ENCODE measurements around the gene ANGPT4.
A peak's percentile ranks its signal among the peaks of the same experiment; 100 is the strongest.
"Not testable (repeated sequence)": the region's sequence is repeated elsewhere in the genome, so short reads cannot be mapped to it uniquely, and the experiment has no call there.

The ANGPT4 gene

DNA sequence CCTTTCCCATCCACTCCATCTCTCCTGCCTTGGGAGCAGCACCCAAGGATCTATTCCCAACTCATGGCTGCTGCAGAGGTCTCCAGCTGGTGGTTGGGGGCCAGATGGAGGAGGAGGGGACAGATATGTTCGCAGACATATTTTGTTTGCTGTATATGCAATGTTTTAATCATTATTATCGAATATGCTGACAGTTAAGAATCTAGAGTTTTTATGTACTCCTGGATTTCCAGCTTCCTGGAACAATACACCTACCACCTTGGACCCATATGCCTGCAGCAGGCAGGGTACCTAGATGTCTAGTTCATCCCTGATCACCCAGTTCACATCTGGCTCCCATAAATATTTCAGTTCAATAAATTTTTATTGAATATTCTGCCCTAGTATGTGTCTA is 73.6 kb downstream of the ANGPT4 start:
- DNase-seq (ENCODE audit: low spot score), result no peak

DNA sequence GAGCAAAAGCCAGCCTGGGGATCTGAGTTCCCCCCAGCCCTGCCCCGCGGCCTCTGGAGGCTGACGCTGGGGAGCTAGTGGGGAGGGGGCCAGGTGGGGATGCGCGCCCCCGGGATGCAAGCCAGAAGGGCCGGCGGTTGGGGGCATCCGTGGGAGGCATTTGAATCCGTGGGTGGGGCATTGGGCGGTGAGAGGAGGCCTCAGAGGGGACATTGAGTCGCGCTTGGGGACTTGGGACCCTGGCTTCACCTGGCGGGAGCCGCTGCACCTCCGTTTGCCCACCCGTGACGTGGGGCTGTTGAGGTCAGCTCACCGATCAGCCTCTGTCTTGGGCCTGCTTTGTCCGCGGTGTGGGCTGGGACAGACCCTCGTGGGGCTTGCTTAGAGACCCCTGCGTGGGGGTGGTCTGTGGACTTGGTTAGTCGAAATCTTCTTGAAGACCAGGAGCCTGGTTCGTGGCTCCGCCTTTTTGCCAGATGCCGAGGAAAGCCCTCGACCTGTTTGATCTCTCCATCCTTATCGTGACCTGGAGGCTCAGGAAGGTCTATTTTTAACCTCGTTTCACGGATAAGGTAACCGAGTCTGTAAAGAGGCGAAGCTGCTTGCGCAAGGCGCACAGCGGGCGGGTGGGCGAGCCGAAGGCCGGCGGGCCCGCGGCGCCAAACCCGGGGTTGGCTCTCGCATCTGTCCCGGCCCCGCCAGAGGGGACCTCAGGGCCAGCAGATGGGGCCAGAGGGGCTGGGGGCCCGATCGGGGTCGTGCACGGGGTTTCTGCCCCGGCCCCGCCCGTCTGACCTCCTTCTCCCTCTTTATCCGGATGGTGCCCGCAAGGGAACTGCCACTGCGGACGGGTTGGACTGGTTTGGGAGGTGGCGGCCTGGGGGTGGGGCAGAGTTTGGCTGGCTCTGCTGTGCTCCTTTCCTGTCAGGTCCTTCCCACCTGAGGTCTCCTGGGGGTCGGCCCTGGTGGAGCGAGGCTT is 74.3 kb downstream of the ANGPT4 start:
- DNase-seq (ENCODE audit: low spot score), result no peak

DNA sequence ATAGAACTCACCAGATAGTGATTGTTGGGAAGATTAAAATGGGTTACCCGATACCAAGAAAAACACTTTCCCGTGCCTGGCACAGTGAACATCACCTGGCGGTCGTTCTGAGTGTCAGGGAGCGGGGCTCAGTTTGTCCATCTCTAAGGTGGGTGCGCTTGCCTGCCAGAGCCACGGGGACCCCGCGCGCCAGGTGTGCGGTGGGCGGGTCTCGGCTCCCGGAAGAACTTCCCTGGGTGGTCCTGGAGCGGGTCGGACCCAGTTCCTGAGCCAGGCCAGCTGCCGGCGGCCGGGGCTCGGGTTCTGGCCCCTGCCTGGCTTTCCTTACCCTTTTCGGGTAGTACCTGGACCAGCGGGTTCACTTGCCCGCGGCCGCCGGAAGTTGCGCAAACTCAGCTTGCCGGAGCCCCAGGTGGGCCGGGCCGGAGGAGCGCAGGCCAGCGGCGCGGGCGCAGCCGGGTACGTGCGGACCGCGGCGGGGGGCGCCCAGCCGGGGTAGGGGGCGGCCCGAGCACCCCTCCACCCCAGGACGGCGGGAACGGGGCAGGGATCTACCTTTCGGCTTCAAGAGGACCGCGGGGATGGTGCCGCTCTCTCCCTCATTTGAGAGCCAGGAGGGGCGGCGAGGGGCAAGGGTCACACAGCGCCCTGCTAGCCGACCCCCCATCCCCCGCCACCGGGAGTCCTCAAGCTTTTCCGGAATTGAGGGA is 75.1 kb downstream of the ANGPT4 start:
- no peak for DNase-seq (ENCODE audit: low spot score)

DNA sequence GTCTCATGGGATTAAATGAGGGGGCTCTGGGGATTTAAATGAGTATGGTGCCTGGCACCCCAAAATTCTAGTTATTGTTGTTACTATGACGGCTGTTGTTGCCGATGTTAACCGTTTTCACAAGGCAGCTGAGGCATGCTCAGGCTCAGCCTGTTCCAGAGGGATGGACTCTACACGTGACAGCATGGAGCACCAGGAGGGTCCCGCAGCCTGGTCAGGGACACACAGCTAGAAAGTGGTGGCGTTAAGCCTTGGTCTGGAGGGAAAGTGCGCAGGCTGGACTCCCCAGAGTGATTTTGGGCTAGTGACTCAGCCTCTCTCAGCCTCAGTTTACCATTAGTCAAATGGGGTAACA is 75.7 kb downstream of the ANGPT4 start:
- no peak for DNase-seq (ENCODE audit: low spot score)

DNA sequence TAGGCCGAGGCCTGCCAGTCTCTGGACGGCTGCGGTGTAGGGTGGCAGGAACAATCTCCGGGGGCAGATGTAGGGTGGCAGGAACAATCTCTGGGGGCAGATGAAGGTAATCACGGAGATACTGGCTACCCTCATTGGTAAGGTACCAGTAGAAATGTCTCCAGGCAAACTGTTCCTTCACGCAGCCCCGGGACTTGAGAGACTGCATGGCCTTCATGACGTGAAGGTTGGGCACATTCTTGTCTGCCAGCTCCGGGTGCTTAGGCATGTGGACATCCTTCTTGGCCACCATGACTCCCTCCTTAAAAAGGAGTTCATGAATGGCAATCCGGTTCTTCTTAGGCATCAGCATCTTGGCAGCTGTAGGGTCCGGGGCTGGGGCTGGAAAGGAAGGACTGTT is 76.5 kb downstream of the ANGPT4 start:
- DNase-seq (ENCODE audit: low spot score), result no peak

DNA sequence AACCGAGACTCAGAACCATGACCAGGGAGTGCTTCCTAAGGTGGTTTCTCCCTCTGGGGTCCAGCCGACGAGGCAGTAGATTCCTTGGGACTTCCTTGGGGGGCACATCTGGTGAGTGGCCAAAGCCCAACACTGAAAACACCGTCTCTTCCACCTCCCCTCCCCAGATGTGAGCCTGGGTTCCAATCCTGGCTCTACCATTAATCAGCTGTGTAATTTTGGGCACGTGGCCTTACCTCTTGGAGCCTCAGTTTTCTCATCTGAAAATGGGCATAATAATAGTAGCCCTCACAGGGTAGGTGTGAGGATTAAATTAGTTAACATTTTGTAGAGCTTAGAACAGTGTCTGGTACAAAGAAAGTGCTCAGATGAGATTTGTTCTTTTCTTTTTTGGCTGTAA is 77.1 kb downstream of the ANGPT4 start:
- no peak for DNase-seq (ENCODE audit: low spot score)

DNA sequence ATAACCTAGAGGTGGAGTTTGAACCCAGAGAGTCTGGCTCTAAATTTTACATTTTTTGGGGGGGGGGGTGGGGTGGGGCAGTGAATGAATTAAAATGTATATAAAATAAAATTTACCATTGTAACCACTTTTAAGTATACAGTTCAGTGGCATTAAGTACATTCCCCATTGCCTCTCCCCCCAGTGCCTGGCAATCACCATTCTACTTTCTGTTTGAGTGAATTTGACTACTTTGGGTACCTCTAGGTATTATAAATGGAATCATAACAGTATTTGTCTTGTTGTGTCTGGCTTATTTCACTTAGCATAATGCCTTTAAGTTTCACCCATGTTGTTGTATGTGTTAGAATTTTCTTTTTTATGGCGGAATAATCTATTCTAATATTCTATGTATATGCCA is 79.9 kb downstream of the ANGPT4 start:
- DNase-seq (ENCODE audit: low spot score), result no peak

DNA sequence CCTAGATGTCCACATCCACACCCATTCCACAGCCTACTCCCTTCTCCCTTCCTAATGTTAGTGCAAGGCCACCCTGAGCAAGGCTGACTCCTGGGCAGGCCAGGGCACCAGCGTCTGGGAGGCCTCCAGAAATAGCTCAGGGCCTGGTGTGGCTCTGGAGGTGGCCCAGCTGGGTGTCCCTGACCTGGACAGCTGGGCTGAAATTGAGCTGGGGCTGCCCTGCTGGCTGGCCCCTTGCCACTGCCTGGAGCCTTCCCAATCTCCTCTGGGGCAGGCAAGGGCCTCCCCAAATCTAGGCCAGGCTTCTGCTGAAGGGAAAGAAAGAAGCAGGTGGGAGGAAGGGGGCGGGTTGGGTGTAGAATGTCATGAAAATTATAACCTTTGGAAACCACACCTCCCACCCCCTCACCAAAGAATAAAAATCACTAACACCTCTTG is 80.5 kb downstream of the ANGPT4 start:
- DNase-seq (ENCODE audit: low spot score), result no peak

DNA sequence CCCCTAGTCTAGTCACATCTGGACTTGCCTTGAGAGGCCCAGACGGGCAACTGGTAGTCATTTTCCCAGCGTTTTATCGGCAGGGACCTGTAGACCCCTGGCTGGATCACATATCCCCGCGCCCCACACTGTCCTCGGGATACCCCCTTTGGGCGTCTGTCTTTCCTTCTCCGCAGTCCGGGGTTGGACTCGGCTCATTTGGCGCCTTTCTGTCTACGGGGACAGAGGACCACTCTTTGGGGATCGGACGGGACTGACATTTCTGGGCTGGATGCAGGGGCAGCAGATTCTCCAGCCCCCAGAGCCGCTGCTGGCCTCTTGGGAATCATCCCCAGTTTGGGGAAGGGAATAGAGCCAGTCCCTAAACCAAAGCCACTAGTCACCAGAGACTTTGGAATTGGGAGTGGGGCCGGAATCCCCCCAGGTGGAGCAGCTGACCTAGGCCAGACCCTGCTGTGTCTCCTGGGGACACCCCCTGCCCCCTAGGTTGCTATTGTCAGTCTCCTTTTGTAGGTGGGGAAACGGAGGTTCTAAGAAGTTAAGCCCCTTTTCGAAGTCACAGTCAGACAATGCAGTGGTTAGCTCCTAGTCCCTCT is 81.9 kb downstream of the ANGPT4 start:
- DNase-seq (ENCODE audit: low spot score), result peak; percentile 24

DNA sequence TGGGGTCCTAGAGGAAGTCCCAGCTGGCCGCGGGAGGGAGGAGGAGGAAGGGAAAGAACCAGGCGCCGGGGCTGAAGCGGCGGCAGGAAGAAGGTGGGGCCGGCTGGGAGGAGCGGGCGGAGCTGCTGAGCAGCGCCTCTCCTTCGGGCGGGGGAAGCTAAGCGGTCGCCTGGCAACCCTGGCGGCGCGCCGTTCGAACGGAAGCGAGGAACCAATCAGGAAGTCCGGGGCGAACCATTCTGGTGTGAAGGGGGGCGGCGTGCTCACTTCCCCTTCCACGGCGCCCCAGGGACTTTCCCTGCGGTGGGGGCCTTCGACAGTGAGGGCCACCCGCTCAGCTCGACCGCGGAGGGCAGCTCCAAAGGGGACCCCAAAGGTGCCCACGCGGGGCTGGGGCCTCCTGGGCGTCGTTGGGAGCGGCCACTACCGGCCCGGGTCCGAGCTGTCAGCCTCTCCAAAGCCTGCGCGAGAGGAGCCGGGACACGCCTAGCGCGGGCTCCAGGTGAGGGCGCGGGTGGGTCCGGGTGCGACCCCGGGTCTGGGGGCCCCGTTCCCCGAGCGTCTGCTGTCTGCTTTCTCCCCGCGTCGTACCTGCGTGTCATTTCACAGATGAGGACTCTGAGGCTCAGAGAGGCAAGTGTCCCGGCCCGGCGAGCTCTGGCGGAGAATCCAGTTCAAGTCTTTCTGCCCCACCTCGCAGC is 82.5 kb downstream of the ANGPT4 start, which contains the start of gene FAM110A:
FAM110A (plus strand) TSS at position 266 of the 701 bp plus-strand sequence. CDS start 11,090 bp downstream, outside the sequence.
- peak; percentile 97 for DNase-seq (ENCODE audit: low spot score)

DNA sequence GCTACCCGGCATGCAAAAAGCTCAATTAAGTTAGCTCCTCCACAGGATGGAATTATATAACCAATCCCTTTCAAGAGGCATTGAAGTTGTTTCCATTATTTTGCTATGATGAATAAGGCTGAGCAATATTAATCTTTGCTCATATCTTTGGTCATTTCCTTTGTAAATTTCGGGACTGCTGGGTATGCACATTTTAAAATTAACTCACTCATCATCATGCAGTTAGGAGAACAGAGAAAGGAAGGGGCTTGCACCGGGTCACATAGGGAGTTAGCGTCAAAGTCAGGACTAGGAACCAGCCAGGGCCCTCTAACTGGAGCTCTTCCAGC is 83.0 kb downstream of the ANGPT4 start:
- DNase-seq (ENCODE audit: low spot score), result no peak

DNA sequence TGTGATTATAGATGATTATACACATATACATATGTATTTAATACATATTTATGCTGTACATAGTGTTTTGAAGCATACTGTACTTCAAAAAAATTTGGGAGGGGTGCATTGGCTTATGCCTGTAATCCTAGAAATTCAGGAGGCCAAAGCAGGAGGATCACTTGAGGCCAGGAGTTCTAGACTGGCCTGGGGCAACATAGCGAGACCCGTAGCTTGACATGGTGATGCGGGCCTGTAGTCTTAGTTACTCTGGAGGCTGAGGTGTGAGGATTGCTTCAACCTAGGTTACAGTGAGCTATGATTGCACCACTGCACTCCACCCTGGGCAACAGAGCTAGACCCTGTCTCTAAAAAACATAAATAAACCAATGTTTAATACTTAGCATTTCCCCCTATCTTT is 84.2 kb downstream of the ANGPT4 start:
- no peak for DNase-seq (ENCODE audit: low spot score)

DNA sequence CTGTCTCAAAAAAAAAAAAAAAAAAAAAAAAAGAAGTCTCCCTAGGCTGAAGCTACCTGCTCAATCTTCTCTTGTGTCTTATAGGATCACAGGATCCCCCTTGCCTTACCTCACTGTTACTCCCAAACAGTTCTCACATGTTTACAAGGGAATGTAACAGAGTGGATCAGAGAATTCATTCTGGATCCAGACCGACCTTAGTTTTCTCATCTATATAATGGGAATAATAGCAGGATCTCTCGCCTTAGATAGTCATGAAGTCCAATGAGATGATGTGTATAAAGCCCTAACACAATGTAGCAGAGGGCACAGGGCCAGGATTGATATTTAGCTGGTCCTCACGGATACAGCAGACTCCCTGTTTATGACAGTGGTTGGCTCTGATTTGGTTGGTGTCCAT is 84.9 kb downstream of the ANGPT4 start:
- DNase-seq (ENCODE audit: low spot score), result no peak

DNA sequence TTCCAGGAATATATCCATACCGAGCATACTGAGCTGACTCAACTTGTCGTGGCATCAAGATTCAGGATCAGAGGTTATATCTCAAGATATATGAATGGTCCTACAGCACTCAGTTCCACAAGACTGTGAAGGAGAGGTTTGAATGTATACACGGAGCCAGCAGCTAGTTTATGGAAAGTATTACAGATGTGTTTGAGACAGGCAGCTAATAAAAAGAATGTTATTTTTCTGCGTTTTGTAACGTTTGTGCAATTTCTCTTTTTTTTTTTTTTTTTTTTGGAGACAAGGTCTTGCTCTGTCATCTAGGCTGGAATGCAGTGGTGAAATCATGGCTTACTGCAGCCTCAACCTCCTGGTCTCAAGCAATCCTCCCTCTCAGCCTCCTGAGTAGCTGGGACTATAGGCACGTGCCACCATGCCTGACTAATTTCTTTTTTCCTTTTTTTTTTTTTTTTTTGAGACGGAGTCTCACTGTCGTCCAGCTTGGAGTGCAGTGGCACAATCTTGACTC is 86.1 kb downstream of the ANGPT4 start:
- DNase-seq (ENCODE audit: low spot score), result no peak

DNA sequence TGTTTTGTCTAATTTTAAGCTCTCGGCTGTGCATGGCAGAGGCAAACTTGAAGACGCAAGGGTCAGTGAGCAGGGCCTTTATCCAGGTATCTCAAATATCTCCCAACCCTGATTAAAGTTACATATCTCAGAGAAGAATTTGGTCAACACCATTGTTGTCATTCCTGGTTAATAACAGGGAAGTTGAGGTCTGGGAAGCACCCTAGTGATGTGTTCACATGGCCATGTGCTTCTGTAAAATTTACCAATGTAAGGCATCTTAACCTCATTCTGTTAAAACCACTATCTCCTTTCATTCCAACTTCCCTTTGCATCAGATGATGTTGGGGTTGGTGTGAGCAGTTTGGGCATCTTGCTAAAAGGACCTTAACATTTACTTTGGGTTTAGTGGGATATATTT is 86.6 kb downstream of the ANGPT4 start:
- no peak for DNase-seq (ENCODE audit: low spot score)

DNA sequence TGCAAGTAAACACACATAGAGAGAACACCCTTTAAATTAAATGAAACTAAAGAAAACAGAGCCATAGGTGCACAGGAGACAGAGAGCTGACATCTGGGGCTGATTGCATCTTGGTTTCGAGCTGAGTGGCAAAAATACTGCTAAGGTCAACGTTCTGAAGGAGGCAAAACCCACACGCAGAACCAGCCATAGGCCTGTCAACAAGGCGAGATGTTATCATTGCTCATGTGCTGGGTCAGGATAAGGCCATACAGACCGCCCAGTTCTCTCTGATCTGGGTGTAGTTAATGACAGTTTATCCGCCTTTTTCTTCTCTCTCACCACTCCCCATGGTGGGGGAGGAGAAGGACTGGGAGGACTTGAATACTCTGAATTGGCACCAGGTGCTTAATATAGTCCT is 87.1 kb downstream of the ANGPT4 start:
- DNase-seq (ENCODE audit: low spot score), result no peak

DNA sequence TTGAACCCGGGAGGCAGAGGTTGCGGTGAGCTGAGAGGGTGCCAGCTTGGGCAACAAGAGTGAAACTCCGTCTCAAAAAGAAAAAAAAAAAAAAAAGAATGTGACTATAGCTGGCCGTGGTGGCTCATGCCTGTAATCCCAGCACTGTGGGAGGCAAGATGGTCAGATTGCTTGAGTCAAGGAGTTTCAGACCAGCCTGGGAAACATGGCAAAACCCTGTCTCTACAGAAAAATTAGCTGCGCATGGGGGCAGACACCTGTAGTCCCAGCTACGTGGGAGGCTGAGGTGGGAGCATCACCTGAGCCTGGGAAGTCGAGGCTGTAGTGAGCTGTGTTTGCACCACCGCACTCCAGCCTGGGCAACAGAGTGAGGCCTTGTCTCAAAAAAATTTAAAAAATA is 88.2 kb downstream of the ANGPT4 start:
- DNase-seq (ENCODE audit: low spot score), result not testable (repeated sequence)

DNA sequence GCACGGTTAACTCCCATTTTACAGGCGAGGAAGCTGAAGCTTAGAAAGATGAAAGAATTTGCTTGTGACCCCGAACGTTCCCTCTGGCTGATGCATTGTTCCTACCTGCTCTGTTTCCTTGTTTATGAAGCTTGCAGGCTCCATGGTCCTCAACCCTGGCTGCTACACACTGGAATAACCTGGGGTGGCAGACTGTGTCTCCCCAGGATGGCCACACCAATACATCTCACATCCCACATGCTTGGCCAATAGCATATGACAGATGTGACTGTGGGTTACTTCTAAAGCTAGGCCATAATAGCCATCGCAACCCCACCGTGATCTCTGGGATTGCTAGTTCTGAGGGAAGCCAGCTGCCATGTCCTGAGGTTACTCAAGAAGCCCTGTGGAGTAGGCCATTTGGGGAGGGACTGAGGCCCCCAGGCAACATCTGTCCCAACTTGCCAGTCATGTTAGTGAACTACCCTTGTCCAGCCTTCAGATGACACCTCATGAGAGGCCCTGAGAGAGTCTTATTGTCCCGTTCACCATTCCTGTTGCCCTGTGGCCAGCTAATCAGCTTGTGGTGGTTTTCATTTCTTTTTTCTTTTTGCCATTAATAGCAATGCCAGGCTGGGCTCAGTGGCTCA is 89.3 kb downstream of the ANGPT4 start:
- DNase-seq (ENCODE audit: low spot score), result no peak

DNA sequence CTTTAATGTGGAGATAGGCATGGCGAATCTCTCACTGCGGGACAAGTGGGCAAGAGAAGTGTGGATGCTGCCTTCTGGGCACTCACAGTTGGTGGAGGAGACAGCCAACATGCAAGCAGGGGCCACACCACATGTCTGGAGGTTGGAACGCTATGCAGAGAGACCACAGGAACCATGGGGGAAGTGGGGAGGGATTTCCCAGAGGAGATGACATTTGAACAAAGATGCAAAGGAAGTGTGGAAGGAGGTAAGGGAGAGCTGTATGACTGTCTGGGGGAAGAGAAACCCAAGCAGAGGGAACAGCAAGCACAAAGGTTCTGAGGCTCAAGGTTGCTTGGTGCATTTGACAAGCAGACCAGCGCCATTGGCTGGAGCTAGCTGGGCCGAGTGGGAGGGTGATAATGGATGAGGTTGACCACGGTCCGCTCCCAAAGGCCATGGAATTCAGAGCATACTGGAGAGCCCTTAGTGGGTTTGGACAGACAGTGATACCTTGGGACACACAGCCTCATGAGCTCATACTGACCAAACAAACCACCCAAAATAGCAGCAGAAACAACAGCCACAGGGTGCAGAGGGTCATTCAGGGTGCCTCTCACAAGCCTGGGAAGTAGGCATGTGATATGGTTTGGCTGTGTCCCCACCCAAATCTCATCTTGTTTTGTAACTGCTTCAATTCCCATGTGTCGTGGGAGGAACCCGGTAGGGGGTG is 90.3 kb downstream of the ANGPT4 start:
- DNase-seq (ENCODE audit: low spot score), result no peak

DNA sequence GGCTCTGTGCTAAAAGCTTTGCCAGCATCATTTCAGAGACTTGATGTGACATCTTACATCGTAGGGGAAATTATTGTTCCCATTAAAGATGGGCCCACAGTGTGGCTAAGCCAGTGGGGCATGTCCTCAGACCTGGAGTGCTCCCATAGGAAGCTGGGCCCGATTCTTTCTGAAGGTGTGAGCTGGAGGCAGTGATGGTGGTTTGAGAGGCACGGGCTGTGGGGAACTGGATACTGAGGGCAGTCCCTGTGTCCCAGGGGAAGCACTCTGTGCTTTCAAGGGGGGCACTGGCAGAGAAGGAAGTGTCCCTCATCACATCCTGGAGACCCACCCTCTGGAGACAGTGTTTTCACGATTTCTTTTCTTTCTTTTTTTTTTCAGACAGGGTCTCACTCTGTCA is 91.2 kb downstream of the ANGPT4 start:
- no peak for DNase-seq (ENCODE audit: low spot score)

DNA sequence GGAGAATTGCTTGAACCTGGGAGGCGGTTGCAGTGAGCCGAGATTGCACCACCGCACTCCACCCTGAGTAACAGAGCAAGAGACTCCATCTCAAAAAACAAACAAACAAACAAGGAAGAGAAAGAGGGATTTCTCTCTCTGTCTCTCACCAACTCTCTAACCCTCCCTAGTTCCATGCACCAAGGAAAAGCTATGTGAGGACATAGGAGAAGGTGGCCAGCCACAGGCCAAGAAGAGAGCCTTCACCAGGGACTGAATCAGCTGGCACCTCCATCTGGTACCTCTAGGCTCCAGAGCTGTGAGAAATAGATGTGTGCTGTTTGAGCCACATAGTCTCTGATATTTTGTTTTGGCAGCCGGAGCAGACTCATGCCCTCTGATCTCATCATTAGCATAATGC is 91.6 kb downstream of the ANGPT4 start:
- DNase-seq (ENCODE audit: low spot score), result no peak

Data from AG08395 (cell line).